ENCODE data around the gene CARF. TPM values are rescaled to one million over a fixed set of nuclear protein-coding genes. Genes with fewer than 3 reads are reported as not detected.
A peak's percentile ranks its signal among the peaks of the same experiment; 100 is the strongest.
"Not testable (repeated sequence)": the region's sequence is repeated elsewhere in the genome, so short reads cannot be mapped to it uniquely, and the experiment has no call there.

Gene CARF
- total RNA-seq, 1 experiment from 2014 or later: 4.9 TPM

DNA sequence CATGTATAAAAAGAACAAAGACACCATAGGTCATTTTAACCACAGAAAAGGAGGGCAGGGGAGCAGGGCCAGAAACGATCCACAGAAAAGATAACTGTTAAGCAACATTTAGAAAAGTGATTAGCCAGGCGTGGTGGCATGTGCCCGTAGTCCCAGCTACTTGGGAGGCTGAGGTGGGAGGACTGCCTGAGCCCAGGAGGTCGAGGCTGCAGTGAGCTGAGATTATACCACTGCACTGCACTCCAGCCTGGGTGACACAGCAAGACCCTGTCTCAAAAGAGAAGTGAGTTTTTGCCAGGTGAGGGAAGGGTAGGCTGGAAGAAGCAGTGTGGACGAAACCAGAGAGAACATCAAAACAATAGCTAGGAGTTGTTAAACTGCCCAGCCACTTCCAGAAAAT lies 3.9 kb upstream of the CARF start:
- Mint-ChIP-seq H3K27ac (ENCODE audit: unreplicated experiment) (no peak overlapping the region), H3K9me3 (ENCODE audit: unreplicated experiment) (peaks cover 23% of the 10 kb centered on the region)
- H3K4me1 ChIP-seq: 0 out of 2 replicates have a peak, but pooled peaks cover 8% of the 10 kb centered on the region

DNA sequence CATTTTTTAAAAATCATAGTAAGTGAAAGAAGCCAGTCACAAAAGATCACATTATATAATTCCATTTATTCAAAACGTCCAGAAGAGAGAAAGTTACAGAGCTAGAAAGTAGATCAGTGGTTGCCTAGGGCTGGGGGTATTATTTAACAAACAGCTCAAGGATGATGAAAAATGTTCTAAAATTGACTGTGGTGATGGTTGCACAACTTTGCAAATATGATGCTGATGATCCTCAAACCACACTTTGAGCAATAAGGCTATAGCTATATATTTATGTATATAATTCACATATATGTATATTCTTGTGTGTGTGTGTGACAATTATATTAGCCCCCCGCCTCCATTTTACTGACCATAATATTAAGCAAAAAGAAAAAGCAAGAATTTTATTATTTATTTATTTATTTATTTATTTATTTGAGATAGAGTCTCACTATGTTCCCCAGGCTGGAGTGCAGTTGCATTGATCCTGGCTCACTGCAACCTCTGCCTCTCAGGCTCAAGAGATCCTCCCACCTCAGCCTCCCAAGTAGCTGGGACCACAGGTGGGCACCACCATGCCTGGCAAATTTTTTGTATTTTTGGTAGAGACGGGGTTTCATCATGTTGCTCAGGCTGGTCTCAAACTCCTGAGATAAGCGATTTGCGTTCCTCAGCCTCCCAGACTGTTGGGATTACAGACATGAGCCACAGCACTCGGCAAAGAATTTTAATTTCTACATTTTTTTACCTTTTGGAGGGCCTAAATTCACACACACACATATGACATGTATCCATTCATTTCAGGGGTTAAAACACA lies 2.5 kb upstream of the CARF start:
- no peaks in the 10 kb centered on the region for H3K9me3 ChIP-seq
- H3K27ac Mint-ChIP-seq (ENCODE audit: unreplicated experiment): peak overlapping the region; percentile 29
- peaks cover 12% of the 10 kb centered on the region for H3K4me1 Mint-ChIP-seq (ENCODE audit: low read depth, unreplicated experiment)
- DNase-seq: no peak
- H3K4me3 Mint-ChIP-seq (ENCODE audit: unreplicated experiment): peak overlapping the region; percentile 97
- H3K9me3 Mint-ChIP-seq (ENCODE audit: unreplicated experiment): peaks cover 15% of the 10 kb centered on the region
- H3K4me1 ChIP-seq: 0 out of 2 replicates have a peak, but pooled peaks cover 8% of the 10 kb centered on the region
- ChIA-PET POLR2A (no interaction called here), CTCF (no interaction called here)
- H3K27me3 ChIP-seq (replicated peaks; ENCODE audit: control insufficient read depth, insufficient read depth, low read length): no peaks in the 10 kb centered on the region
- peaks cover 38% of the 10 kb centered on the region for H3K36me3 Mint-ChIP-seq (ENCODE audit: insufficient read depth, unreplicated experiment)
- intact Hi-C loops (cut with micrococcal nuclease; ENCODE audit: unreplicated experiment): loop anchor here (5.0 to 10.0 kb wide), 2 partner anchors 185 to 328 kb away; partner anchors contain the start of gene CYP20A1
- peaks cover 2% of the 10 kb centered on the region; the same call in 1 of the 2 replicates for H3K36me3 ChIP-seq (ENCODE audit: control insufficient read depth, insufficient read depth, low read length)
- no TSS peak for BruUV-seq (replicated peaks)
- H3K27me3 Mint-ChIP-seq (ENCODE audit: insufficient read depth, unreplicated experiment): no peaks in the 10 kb centered on the region
- TF ChIP-seq, protein P1, sequence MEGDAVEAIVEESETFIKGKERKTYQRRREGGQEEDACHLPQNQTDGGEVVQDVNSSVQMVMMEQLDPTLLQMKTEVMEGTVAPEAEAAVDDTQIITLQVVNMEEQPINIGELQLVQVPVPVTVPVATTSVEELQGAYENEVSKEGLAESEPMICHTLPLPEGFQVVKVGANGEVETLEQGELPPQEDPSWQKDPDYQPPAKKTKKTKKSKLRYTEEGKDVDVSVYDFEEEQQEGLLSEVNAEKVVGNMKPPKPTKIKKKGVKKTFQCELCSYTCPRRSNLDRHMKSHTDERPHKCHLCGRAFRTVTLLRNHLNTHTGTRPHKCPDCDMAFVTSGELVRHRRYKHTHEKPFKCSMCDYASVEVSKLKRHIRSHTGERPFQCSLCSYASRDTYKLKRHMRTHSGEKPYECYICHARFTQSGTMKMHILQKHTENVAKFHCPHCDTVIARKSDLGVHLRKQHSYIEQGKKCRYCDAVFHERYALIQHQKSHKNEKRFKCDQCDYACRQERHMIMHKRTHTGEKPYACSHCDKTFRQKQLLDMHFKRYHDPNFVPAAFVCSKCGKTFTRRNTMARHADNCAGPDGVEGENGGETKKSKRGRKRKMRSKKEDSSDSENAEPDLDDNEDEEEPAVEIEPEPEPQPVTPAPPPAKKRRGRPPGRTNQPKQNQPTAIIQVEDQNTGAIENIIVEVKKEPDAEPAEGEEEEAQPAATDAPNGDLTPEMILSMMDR (IDR thresholded peaks at IDR 0.05; ENCODE audit: insufficient read depth in 1 of 2, low read depth in 1 of 2, low read length in 1 of 2, severe bottlenecking in 1 of 2, unreplicated experiment in 1 of 2): no peak
- no peak overlapping the region for H3K4me3 ChIP-seq (ENCODE audit: low read depth, low read length)

More for the DNA sequence above, 3.9 kb upstream of the CARF start:
- TF ChIP-seq, protein P1 (IDR thresholded peaks at IDR 0.05; ENCODE audit: insufficient read depth in 1 of 2, low read depth in 1 of 2, low read length in 1 of 2, severe bottlenecking in 1 of 2, unreplicated experiment in 1 of 2): no peak
- Mint-ChIP-seq H3K27me3 (ENCODE audit: insufficient read depth, unreplicated experiment) (no peaks in the 10 kb centered on the region), H3K36me3 (ENCODE audit: insufficient read depth, unreplicated experiment) (peaks cover 52% of the 10 kb centered on the region), H3K4me1 (ENCODE audit: low read depth, unreplicated experiment) (peaks cover 17% of the 10 kb centered on the region), H3K4me3 (ENCODE audit: unreplicated experiment) (no peak overlapping the region)
- Histone ChIP-seq H3K4me3 (ENCODE audit: low read depth, low read length) (no peak overlapping the region), H3K27me3 (replicated peaks; ENCODE audit: control insufficient read depth, insufficient read depth, low read length) (no peaks in the 10 kb centered on the region), H3K9me3 (no peaks in the 10 kb centered on the region), H3K36me3 (ENCODE audit: control insufficient read depth, insufficient read depth, low read length) (peaks cover 2% of the 10 kb centered on the region; the same call in 1 of the 2 replicates)
- no peak for DNase-seq
- no TSS peak for BruUV-seq (replicated peaks)
- intact Hi-C loops (cut with micrococcal nuclease; ENCODE audit: unreplicated experiment): no loop called here
- CTCF ChIA-PET: no interaction called here
- POLR2A ChIA-PET: no interaction called here

DNA sequence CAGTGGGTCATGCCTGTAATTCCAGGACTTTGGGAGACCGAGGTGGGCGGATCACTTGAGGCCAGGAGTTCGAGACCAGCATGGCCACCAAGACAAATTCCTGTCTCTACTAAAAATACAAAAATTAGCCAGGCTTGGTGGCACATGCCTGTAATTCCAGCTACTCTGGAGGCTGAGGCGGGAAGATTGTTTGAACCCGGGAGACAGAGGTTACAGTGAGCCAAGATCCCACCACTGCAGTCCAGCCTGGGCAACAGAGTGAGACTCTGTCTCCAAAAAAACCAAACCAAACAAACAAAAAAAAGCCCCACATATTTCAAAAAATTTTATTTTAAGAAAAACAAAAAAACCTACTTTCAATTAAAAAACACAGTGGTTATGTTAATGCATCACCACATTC lies 1.8 kb upstream of the CARF start:
- CTCF ChIA-PET: not testable (repeated sequence)
- peak overlapping the region; percentile 55 for H3K4me3 ChIP-seq (ENCODE audit: low read depth, low read length)

More for the DNA sequence above, 1.8 kb upstream of the CARF start:
- DNase-seq; H3K27me3 Mint-ChIP-seq (ENCODE audit: insufficient read depth, unreplicated experiment); H3K27me3 ChIP-seq (replicated peaks; ENCODE audit: control insufficient read depth, insufficient read depth, low read length); POLR2A ChIA-PET; H3K9me3 Mint-ChIP-seq (ENCODE audit: unreplicated experiment); H3K4me1 ChIP-seq; BruUV-seq (replicated peaks); H3K9me3 ChIP-seq; H3K36me3 ChIP-seq (ENCODE audit: control insufficient read depth, insufficient read depth, low read length): not testable (repeated sequence)
- intact Hi-C loops (cut with micrococcal nuclease; ENCODE audit: unreplicated experiment): loop anchor here (5.0 to 10.0 kb wide), 2 partner anchors 185 to 327 kb away; partner anchors contain the start of gene CYP20A1
- peak overlapping the region; percentile 29 for H3K27ac Mint-ChIP-seq (ENCODE audit: unreplicated experiment)
- H3K4me3 Mint-ChIP-seq (ENCODE audit: unreplicated experiment): peak overlapping the region; percentile 97
- peaks cover 12% of the 10 kb centered on the region for H3K4me1 Mint-ChIP-seq (ENCODE audit: low read depth, unreplicated experiment)
- peaks cover 32% of the 10 kb centered on the region for H3K36me3 Mint-ChIP-seq (ENCODE audit: insufficient read depth, unreplicated experiment)
